Measurements from ENCODE around the gene LPCAT3.
"Not testable (repeated sequence)": the region's sequence is repeated elsewhere in the genome, so short reads cannot be mapped to it uniquely, and the experiment has no call there.

LPCAT3 gene

GRCh38 chr12:7037411-7037810 is 19.1 kb upstream of the LPCAT3 start:
- in situ Hi-C loops (cut with HindIII; ENCODE audit: low sequenced_read_pairs) = not testable (repeated sequence)

- in situ Hi-C loops (cut with HindIII; ENCODE audit: low sequenced_read_pairs) = no loop called here
These were observed 17.2 kb upstream of the LPCAT3 start for GRCh38 chr12:7035463-7035862.

- in situ Hi-C loops (cut with HindIII; ENCODE audit: low sequenced_read_pairs) = no loop called here
These were observed 16.2 kb upstream of the LPCAT3 start for GRCh38 chr12:7034464-7034863.

- in situ Hi-C loops (cut with HindIII; ENCODE audit: low sequenced_read_pairs) = no loop called here
These were observed 14.7 kb upstream of the LPCAT3 start for GRCh38 chr12:7032990-7033389.

- in situ Hi-C loops (cut with HindIII; ENCODE audit: low sequenced_read_pairs) = no loop called here
These were observed 13.0 kb upstream of the LPCAT3 start for GRCh38 chr12:7031306-7031705.

- in situ Hi-C loops (cut with HindIII; ENCODE audit: low sequenced_read_pairs) = no loop called here
These were observed 8.6 kb upstream of the LPCAT3 start for GRCh38 chr12:7026854-7027253.

GRCh38 chr12:7023114-7023513 is 4.8 kb upstream of the LPCAT3 start:
- in situ Hi-C loops (cut with HindIII; ENCODE audit: low sequenced_read_pairs) = no loop called here

GRCh38 chr12:7021956-7022355 is 3.7 kb upstream of the LPCAT3 start:
- in situ Hi-C loops (cut with HindIII; ENCODE audit: low sequenced_read_pairs) = no loop called here

- in situ Hi-C loops (cut with HindIII; ENCODE audit: low sequenced_read_pairs) = no loop called here
These were observed 830 bp upstream of the LPCAT3 start for GRCh38 chr12:7019043-7019569.

GRCh38 chr12:7017870-7018349 is 366 bp downstream of the LPCAT3 start:
- in situ Hi-C loops (cut with HindIII; ENCODE audit: low sequenced_read_pairs) = no loop called here

GRCh38 chr12:7016958-7017571 is 1.2 kb downstream of the LPCAT3 start:
- in situ Hi-C loops (cut with HindIII; ENCODE audit: low sequenced_read_pairs) = no loop called here

GRCh38 chr12:7015555-7016370 is 2.5 kb downstream of the LPCAT3 start:
- in situ Hi-C loops (cut with HindIII; ENCODE audit: low sequenced_read_pairs) = no loop called here

- in situ Hi-C loops (cut with HindIII; ENCODE audit: low sequenced_read_pairs) = no loop called here
These were observed 5.2 kb downstream of the LPCAT3 start for GRCh38 chr12:7013101-7013500.

GRCh38 chr12:7012024-7012607 is 6.2 kb downstream of the LPCAT3 start:
- in situ Hi-C loops (cut with HindIII; ENCODE audit: low sequenced_read_pairs) = no loop called here

GRCh38 chr12:7011398-7011797 is 6.9 kb downstream of the LPCAT3 start:
- in situ Hi-C loops (cut with HindIII; ENCODE audit: low sequenced_read_pairs) = not testable (repeated sequence)

- in situ Hi-C loops (cut with HindIII; ENCODE audit: low sequenced_read_pairs) = no loop called here
These were observed 8.8 kb downstream of the LPCAT3 start for GRCh38 chr12:7009512-7009911.

- in situ Hi-C loops (cut with HindIII; ENCODE audit: low sequenced_read_pairs) = no loop called here
These were observed 9.4 kb downstream of the LPCAT3 start for GRCh38 chr12:7008864-7009263.

- in situ Hi-C loops (cut with HindIII; ENCODE audit: low sequenced_read_pairs) = no loop called here
These were observed 11.6 kb downstream of the LPCAT3 start for GRCh38 chr12:7006639-7007038.

GRCh38 chr12:7005311-7005710 is 13.0 kb downstream of the LPCAT3 start:
- in situ Hi-C loops (cut with HindIII; ENCODE audit: low sequenced_read_pairs) = no loop called here

- in situ Hi-C loops (cut with HindIII; ENCODE audit: low sequenced_read_pairs) = no loop called here
These were observed 13.4 kb downstream of the LPCAT3 start for GRCh38 chr12:7004840-7005239.

- in situ Hi-C loops (cut with HindIII; ENCODE audit: low sequenced_read_pairs) = no loop called here
These were observed 13.9 kb downstream of the LPCAT3 start for GRCh38 chr12:7004287-7004803.

Data from DLD1 (cell line).